H1 (cell line): ENCODE data around the gene SEZ6. TPM values are rescaled to one million over a fixed set of nuclear protein-coding genes. Genes with fewer than 3 reads are reported as not detected.

Experiments
- CTCF ChIA-PET: fragments of 300-600 bp; sonication (Branson Sonifier 250); formaldehyde crosslinking; loops from one replicate; lab custom pipeline; 2021; ENCODE audit not compliant: partially characterized antibody; lab: Charles Lee
- POLR2A ChIA-PET: fragments of 300-600 bp; sonication (Branson Sonifier 250); formaldehyde crosslinking; loops from one replicate; lab custom pipeline; 2021; ENCODE audit warnings: inconsistent platforms; ENCODE audit not compliant: partially characterized antibody; lab: Charles Lee
- DNase-seq, 2 experiments: peaks; one replicate each; pipeline versions ENCODE4 v3.0.0 to v3.0.0-alpha.2; 2010 to 2022; ENCODE audit warnings: low spot score in 2 of 2, low read depth in 1 of 2, mixed read lengths in 1 of 2
- FAIRE-seq: peaks from 2 replicates; lab custom pipeline; 2011; peaks lifted over from hg19 to GRCh38; lab: Jason Lieb, UNC
- H2AFZ ChIP-seq: 2 replicates; pipeline ENCODE4 v1.8.1; 2012; ENCODE audit warnings: low read length, inconsistent platforms
- H2AK5ac ChIP-seq: 2 replicates; pipeline ENCODE4 v1.6.1; 2013; ENCODE audit warnings: low read depth, low read length
- H2BK120ac ChIP-seq: replicated peaks from 2 replicates; pipeline ENCODE3; 2013; ENCODE audit warnings: low read depth, low read length, inconsistent platforms
- H2BK12ac ChIP-seq: 2 replicates; pipeline ENCODE4 v1.6.1; 2013; ENCODE audit warnings: low read depth, low read length
- H2BK15ac ChIP-seq: 2 replicates; pipeline ENCODE4 v1.6.1; 2013; ENCODE audit warnings: low read length
- H2BK20ac ChIP-seq: 2 replicates; pipeline ENCODE4 v1.6.1; 2013; ENCODE audit warnings: low read length
- H2BK5ac ChIP-seq: 2 replicates; pipeline ENCODE4 v1.6.1; 2013; ENCODE audit warnings: low read depth, low read length
- H3K14ac ChIP-seq: 2 replicates; pipeline ENCODE4 v1.6.1; 2013; ENCODE audit warnings: inconsistent platforms; ENCODE audit not compliant: insufficient read length
- H3K18ac ChIP-seq: 2 replicates; pipeline ENCODE4 v1.6.1; 2013; ENCODE audit warnings: low read length; ENCODE audit errors: extremely low read depth
- H3K23ac ChIP-seq: 2 replicates; pipeline ENCODE4 v1.6.1; 2013; ENCODE audit warnings: inconsistent platforms; ENCODE audit not compliant: insufficient read length
- H3K23me2 ChIP-seq: 2 replicates; pipeline ENCODE4 v1.6.1; 2013; ENCODE audit warnings: low read depth, low read length
- H3K27ac ChIP-seq: 2 replicates; pipeline ENCODE4 v1.6.1; 2011; ENCODE audit warnings: low read depth, low read length, inconsistent platforms
- H3K27me3 ChIP-seq, 4 experiments: replicated peaks in 1 of 4; 1 replicate in 1 of 4; 2 replicates in 3 of 4; pipeline versions ENCODE4 v1.6.1 to v1.8.1; 2011 to 2013; ENCODE audit warnings: low read length in 3 of 4, mild to moderate bottlenecking in 3 of 4, inconsistent platforms in 2 of 4, mixed read lengths in 2 of 4, moderate library complexity in 1 of 4; ENCODE audit not compliant: control insufficient read depth in 3 of 4, insufficient read depth in 3 of 4; ENCODE audit errors: extremely low read depth in 1 of 4
- H3K36me3 ChIP-seq, 4 experiments: 2 replicates each; pipeline versions ENCODE4 v1.6.1 to v1.8.1; 2011 to 2013; ENCODE audit warnings: mild to moderate bottlenecking in 4 of 4, low read length in 3 of 4, moderate library complexity in 2 of 4, control low read depth in 1 of 4, inconsistent platforms in 1 of 4; ENCODE audit not compliant: insufficient read depth in 4 of 4, control insufficient read depth in 2 of 4
- H3K4ac ChIP-seq: replicated peaks from 2 replicates; pipeline ENCODE3; 2013; ENCODE audit warnings: low read length, low read depth, mixed read lengths, inconsistent platforms; ENCODE audit not compliant: insufficient read length
- H3K4me1 ChIP-seq, 4 experiments: replicated peaks in 1 of 4; 1 replicate in 1 of 4; 2 replicates in 3 of 4; pipeline versions ENCODE4 v1.6.1 to v1.8.1; 2011 to 2013; ENCODE audit warnings: low read length in 3 of 4, inconsistent platforms in 2 of 4, mixed read lengths in 1 of 4; ENCODE audit not compliant: insufficient read depth in 4 of 4, control insufficient read depth in 3 of 4
- H3K4me2 ChIP-seq, 2 experiments: 2 replicates each; pipeline versions ENCODE4 v1.6.1 to v1.8.1; 2011 to 2013; ENCODE audit warnings: low read depth in 2 of 2, low read length in 2 of 2, control low read depth in 1 of 2, inconsistent platforms in 1 of 2, mild to moderate bottlenecking in 1 of 2; ENCODE audit not compliant: insufficient read depth in 1 of 2
- H3K4me3 ChIP-seq, 4 experiments: fragments of 200-600, 300-600 bp in 1 of 4; sonication (generic), shearing (Covaris generic), sonication (Bioruptor Twin) in 1 of 4; 2 replicates each; pipeline versions ENCODE4 v1.5.1 to v1.8.1; 2011 to 2016; ENCODE audit warnings: low read length in 4 of 4, low read depth in 3 of 4, control low read depth in 2 of 4, inconsistent platforms in 2 of 4, mild to moderate bottlenecking in 2 of 4, mixed read lengths in 1 of 4, moderate library complexity in 1 of 4; ENCODE audit not compliant: insufficient read depth in 2 of 4; ENCODE audit errors: extremely low read depth in 1 of 4
- H3K56ac ChIP-seq: replicated peaks from 2 replicates; pipeline ENCODE3; 2013; ENCODE audit warnings: low read depth, mild to moderate bottlenecking, mixed read lengths, low read length, inconsistent platforms; ENCODE audit not compliant: insufficient read length
- H3K79me1 ChIP-seq: 2 replicates; pipeline ENCODE4 v1.6.1; 2013; ENCODE audit warnings: low read depth, low read length, control low read depth
- H3K79me2 ChIP-seq, 2 experiments: 2 replicates each; pipeline versions ENCODE4 v1.6.1 to v1.8.1; 2012 to 2013; ENCODE audit warnings: low read length in 2 of 2, mild to moderate bottlenecking in 2 of 2, inconsistent platforms in 1 of 2; ENCODE audit not compliant: insufficient read depth in 2 of 2, control insufficient read depth in 1 of 2
- H3K9ac ChIP-seq, 4 experiments: replicated peaks in 1 of 4; 1 replicate in 1 of 4; 2 replicates in 3 of 4; pipeline versions ENCODE4 v1.6.1 to v1.8.1; 2011 to 2013; ENCODE audit warnings: low read depth in 3 of 4, low read length in 3 of 4, control low read depth in 2 of 4, mild to moderate bottlenecking in 2 of 4, moderate library complexity in 2 of 4, inconsistent platforms in 1 of 4; ENCODE audit errors: extremely low read depth in 1 of 4
- H3K9me3 ChIP-seq, 2 experiments: 2 replicates each; pipeline versions ENCODE4 v1.6.1 to v1.8.1; 2012 to 2013; ENCODE audit warnings: mild to moderate bottlenecking in 2 of 2, moderate library complexity in 2 of 2, control low read depth in 1 of 2, inconsistent platforms in 1 of 2, low read depth in 1 of 2, low read length in 1 of 2, mixed read lengths in 1 of 2; ENCODE audit not compliant: insufficient read depth in 2 of 2
- H4K20me1 ChIP-seq, 2 experiments: replicated peaks in 1 of 2; 2 replicates each; pipeline versions ENCODE3 to v1.8.1; 2011 to 2013; ENCODE audit warnings: inconsistent platforms in 2 of 2, low read length in 2 of 2, mild to moderate bottlenecking in 1 of 2; ENCODE audit not compliant: insufficient read depth in 2 of 2, control insufficient read depth in 1 of 2
- H4K5ac ChIP-seq: 2 replicates; pipeline ENCODE4 v1.6.1; 2013; ENCODE audit warnings: low read length, low read depth, mixed read lengths, inconsistent platforms; ENCODE audit not compliant: insufficient read length
- H4K8ac ChIP-seq: 2 replicates; pipeline ENCODE4 v1.8.0; 2013; ENCODE audit warnings: mild to moderate bottlenecking, moderate library complexity, low read length, inconsistent platforms; ENCODE audit not compliant: insufficient read depth; ENCODE audit errors: extremely low read depth
- H4K91ac ChIP-seq: replicated peaks from 2 replicates; pipeline ENCODE3; 2013; ENCODE audit warnings: low read length, mixed read lengths, inconsistent platforms; ENCODE audit not compliant: insufficient read length
- ATF3 ChIP-seq: IDR thresholded peaks from 2 replicates; pipeline ENCODE4 v1.6.1; 2011; ENCODE audit warnings: low read depth, mild to moderate bottlenecking, low read length; ENCODE audit not compliant: insufficient read depth
- BRCA1 ChIP-seq: IDR thresholded peaks from 2 replicates; pipeline ENCODE4 v1.6.1; 2012; ENCODE audit warnings: low read depth, low read length, improper control_type of control experiment
- CBX8 ChIP-seq: fragments of 300-800, 300-1000 bp; sonication (generic); IDR thresholded peaks from 2 replicates; pipeline ENCODE4 v1.7.1; 2016; ENCODE audit warnings: low read depth, low read length, borderline replicate concordance
- CREB1 ChIP-seq: IDR thresholded peaks from 2 replicates; pipeline ENCODE4 v1.6.1; 2012; ENCODE audit warnings: inconsistent platforms
- FOSL1 ChIP-seq: IDR thresholded peaks from 2 replicates; pipeline ENCODE4 v1.6.1; 2011; ENCODE audit warnings: mild to moderate bottlenecking, low read depth, low read length, moderate library complexity; ENCODE audit not compliant: insufficient read depth
- JUN ChIP-seq: IDR thresholded peaks from 2 replicates; pipeline ENCODE4 v1.6.1; 2011; ENCODE audit warnings: low read depth, mild to moderate bottlenecking, improper control_type of control experiment, low read length
- KDM4A ChIP-seq: IDR thresholded peaks from one replicate; pipeline ENCODE4 v1.7.1; 2012; ENCODE audit warnings: low read depth, mild to moderate bottlenecking, moderate library complexity, low read length, inconsistent platforms; ENCODE audit not compliant: severe bottlenecking
- RAD21 ChIP-seq, 2 experiments: IDR thresholded peaks in 1 of 2; conservative IDR thresholded peaks in 1 of 2; 2 replicates each; pipeline ENCODE4 v1.6.1; 2011; ENCODE audit warnings: low read depth in 2 of 2, low read length in 2 of 2, improper control_type of control experiment in 1 of 2, inconsistent platforms in 1 of 2, mild to moderate bottlenecking in 1 of 2, moderate library complexity in 1 of 2
- SP4 ChIP-seq: IDR thresholded peaks from 2 replicates; pipeline ENCODE4 v1.6.1; 2012; ENCODE audit warnings: low read length, inconsistent platforms
- SRF ChIP-seq: IDR thresholded peaks from 2 replicates; pipeline ENCODE4 v1.6.1; 2011; ENCODE audit warnings: mild to moderate bottlenecking, low read depth, low read length, moderate library complexity
- USF2 ChIP-seq: IDR thresholded peaks from 2 replicates; pipeline ENCODE4 v1.6.1; 2011; ENCODE audit warnings: low read length, improper control_type of control experiment
- YY1 ChIP-seq: IDR thresholded peaks from 2 replicates; pipeline ENCODE4 v1.6.1; 2011; ENCODE audit warnings: low read depth, mild to moderate bottlenecking, low read length
- ZNF274 ChIP-seq: IDR thresholded peaks from 2 replicates; pipeline ENCODE4 v1.7.0; 2012; ENCODE audit warnings: low read length, borderline replicate concordance; ENCODE audit errors: extremely low read depth
- WGBS, 2 experiments: shearing (Covaris generic) in 1 of 2; methylation state at CpG; one replicate each; pipeline versions ENCODE4 v1.1.6 to v1.1.7; 2013 to 2015; ENCODE audit warnings: low lambda C conversion rate in 2 of 2, mixed read lengths in 2 of 2, inconsistent platforms in 1 of 2, low coverage in 1 of 2, missing lambda C conversion rate in 1 of 2; ENCODE audit not compliant: insufficient replicate concordance in 2 of 2, insufficient coverage in 1 of 2, insufficient read length in 1 of 2; ENCODE audit errors: extremely low coverage in 1 of 2, missing lambda C conversion rate in 1 of 2; 5-methylcytosine and 5-hydroxymethylcytosine counted together
- polyA plus RNA-seq, 7 experiments: library from polyadenylated mRNA; depleted of rRNA in 3 of 7; stranded (reverse) in 5 of 7; unstranded in 2 of 7; fragments of >200 nt in 5 of 7; fragments of 200-250 nt in 2 of 7; gene quantifications; 1 replicate in 5 of 7; 2 replicates in 1 of 7; 4 replicates in 1 of 7; pipeline versions ENCODE4 v1.2.1 to v1.2.3, GENCODE V29; 2011 to 2013; ENCODE audit warnings: missing spikeins in 2 of 7, mixed read lengths in 2 of 7
- total RNA-seq: library from RNA; stranded (reverse); fragmentation: NEBNext Ultra II Directional; extraction: Animal tissue kit (Norgen Biotek cat#: 25700); gene quantifications from 2 replicates; pipeline ENCODE4 v1.2.1, GENCODE V29; 2021

SEZ6 gene
- total and polyA plus RNA-seq, 2 of the 8 experiments (the other 6 are each of a cell fraction or from before 2014, with no cell fraction given) = 6.9 to 16.1 TPM

- H3K36me3 ChIP-seq = no peaks in the 10 kb centered on the region
- TF ChIP-seq FOSL1 = no peak
- no peak for TF ChIP-seq RAD21 (IDR thresholded peaks at IDR 0.05 in 1 of 2, conservative IDR thresholded peaks at IDR 0.05 in 1 of 2; ENCODE audit: low read depth in 2 of 2, low read length in 2 of 2)
- TF ChIP-seq CREB1 = no peak
- TF ChIP-seq SP4 = no peak
- TF ChIP-seq KDM4A = no peak
- no peak for TF ChIP-seq SRF
- no peak for TF ChIP-seq USF2
- no peak for TF ChIP-seq CBX8
- TF ChIP-seq YY1 = no peak
- no peak for TF ChIP-seq JUN
- TF ChIP-seq ZNF274 = no peak
- TF ChIP-seq ATF3 = no peak
- no peak for TF ChIP-seq BRCA1
Observed at GRCh38 chr17:28961391-28961790, 44.4 kb downstream of the SEZ6 start.

More at GRCh38 chr17:28961391-28961790, 44.4 kb downstream of the SEZ6 start:
- Histone ChIP-seq H3K23me2 (no peaks in the 10 kb centered on the region), H3K79me2 (no peaks in the 10 kb centered on the region), H4K5ac (no peak overlapping the region), H4K20me1 (no peaks in the 10 kb centered on the region), H3K9ac (no peak overlapping the region; a peak in 1 of 7 replicates), H3K4me1 (peaks cover 0 to 4% (median 2%) of the 10 kb centered on the region in 4 experiments; a peak in 3 of 7 replicates), H4K8ac (no peak overlapping the region), H3K27me3 (no peaks in the 10 kb centered on the region; a peak in 1 of 7 replicates), H3K9me3 (no peaks in the 10 kb centered on the region), H3K27ac (no peak overlapping the region), H4K91ac (no peak overlapping the region), H2BK12ac (no peak overlapping the region), H2BK120ac (no peak overlapping the region), H3K56ac (no peak overlapping the region), H2BK20ac (no peak overlapping the region), H3K23ac (no peak overlapping the region), H3K4me3 (no peak overlapping the region), H3K18ac (no peak overlapping the region), H3K79me1 (no peaks in the 10 kb centered on the region), H3K4me2 (no peak overlapping the region), H2BK15ac (no peak overlapping the region), H2BK5ac (no peak overlapping the region), H2AFZ (no peak overlapping the region), H3K4ac (no peak overlapping the region), H2AK5ac (no peak overlapping the region), H3K14ac (no peak overlapping the region)
- DNase-seq (no peak), FAIRE-seq (no peak)
- 90% methylated on average over 7 of the region's 7 CpGs; no CpG with 5 or more reads in 1 of the 2 experiments for WGBS, 2 experiments
- ChIA-PET POLR2A (interaction anchor here (2.0 kb wide), 1 partner anchor 8 kb away, joined by 9 read pairs; no protein-coding TSS in a partner anchor), CTCF (interaction anchor here (1.0 to 15.6 kb wide), 7 partner anchors 8 to 154 kb away, joined by 3 to 548 read pairs (median 3); partner anchors contain the start of gene PHF12)
